HG02970 (cell line): ENCODE data around the gene TOGARAM2.

ENCODE experiments used
- ATAC-seq: cut with Tn5 transposase; IDR thresholded peaks from one replicate; pipeline ENCODE4 v1.9.1; 2021; ENCODE audit warnings: mild to moderate bottlenecking, moderate library complexity, moderate number of reproducible peaks; ENCODE audit not compliant: unreplicated experiment, low FRiP score

The TOGARAM2 gene

DNA sequence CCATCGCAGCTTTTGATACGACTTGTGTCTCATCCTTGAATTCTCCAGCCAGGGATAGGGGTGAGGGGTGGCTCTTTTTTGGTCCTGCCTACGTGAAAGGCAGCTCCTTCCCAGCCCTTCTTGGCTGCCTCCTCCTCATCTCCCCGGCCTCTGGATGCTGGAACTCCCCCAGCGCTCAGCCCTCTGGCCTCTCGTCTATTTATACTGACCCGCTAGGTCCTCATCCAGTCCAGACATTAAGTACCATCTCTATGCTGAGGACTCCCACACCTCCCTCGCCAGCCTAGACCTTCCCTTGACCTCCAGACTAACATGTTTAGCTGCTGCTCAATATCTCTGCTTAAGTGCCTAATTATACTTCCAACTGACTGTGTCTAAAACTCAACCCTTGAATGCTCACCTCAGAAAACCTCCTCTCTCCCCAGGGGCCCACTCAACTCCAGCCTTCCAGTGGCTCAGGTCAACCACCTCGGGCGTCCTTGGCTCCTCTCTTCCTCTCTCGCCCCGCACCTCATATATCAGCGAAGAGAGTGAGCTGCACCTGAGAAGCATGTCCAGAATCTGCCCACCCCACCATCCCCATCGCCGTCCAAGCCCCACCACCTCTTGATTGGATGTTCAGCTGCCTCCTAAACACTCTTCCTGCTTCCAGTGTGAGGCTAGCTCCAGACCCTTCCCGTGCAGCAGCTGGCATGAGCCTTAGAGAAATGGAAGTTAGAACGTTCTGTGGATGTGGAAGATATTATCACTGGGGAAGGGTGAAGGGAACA, 34.8 kb downstream of the TOGARAM2 start:
- ATAC-seq = no peak

DNA sequence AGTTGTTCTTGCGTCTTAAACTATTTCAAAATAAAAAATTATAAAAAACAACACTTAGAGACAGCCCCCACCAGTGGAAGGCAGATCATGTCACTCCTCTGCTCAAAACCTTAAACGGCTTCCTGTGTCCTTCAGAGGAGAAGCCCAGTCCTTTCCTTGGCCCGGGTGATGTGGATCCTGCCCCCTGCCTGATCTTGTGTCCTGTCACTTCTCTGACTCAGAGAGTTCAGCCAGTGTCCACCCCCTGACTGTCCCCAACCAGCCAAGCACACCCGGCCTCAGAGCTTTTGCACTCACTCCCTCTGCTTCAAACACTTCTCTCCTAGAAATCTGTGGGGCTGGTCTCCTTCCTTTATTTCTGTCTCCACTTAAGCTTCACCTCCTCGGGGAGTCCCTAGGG, 35.4 kb downstream of the TOGARAM2 start:
- ATAC-seq = no peak

DNA sequence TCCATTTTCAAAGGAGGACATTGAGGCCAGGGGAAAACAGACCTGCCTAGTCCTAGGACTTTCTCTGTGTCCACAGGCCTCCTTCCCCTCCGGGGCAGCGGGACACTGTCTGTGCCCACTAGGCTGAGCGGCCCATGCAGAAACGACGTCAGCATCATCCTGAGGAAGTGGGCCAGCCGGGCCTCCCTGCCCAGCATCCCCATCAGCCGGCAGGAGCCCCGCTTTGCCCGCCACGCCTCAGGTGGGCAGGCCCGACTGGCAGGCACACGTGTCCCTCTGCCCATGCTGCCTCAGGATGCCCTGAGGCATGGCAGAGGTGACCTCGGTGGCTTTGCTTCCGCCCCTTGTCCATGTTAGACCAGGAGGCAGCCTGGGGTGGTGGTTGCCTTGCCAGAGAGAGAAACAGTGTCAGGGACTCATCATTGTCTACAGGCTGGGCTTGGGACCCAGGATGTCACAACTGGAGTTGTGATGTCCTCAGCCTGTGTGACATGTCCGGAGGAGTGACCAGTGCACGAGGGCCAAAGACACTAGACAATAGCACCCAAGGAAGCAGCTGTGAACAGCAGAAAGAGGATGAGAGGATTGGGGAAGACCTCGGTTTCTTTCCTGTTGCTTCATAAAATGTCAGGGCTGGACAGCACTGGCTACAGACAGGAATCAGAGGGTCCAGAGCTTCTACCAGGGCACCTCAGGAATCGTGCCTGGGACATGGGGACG, 36.8 kb downstream of the TOGARAM2 start:
- ATAC-seq = no peak

DNA sequence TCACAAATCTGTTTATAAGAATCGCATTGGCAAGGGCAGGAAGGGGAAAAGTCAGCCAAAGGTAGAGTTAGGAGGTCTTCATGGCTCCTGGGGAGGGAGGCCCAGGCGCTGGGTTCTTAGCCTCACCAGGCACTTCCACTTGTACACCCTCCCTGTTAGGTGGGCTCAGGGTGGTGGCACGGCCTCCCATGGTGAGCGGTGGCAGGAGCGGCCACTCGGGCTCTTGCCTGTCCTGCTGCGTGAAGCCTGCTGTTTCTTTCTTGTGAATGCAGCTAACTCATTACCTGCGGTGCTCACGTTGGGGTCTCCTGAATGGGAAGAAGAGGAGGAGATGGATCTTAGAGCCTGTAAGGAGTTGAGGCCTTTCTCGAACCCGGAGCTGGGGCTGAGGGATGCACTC, 40.8 kb downstream of the TOGARAM2 start:
- ATAC-seq = no peak

DNA sequence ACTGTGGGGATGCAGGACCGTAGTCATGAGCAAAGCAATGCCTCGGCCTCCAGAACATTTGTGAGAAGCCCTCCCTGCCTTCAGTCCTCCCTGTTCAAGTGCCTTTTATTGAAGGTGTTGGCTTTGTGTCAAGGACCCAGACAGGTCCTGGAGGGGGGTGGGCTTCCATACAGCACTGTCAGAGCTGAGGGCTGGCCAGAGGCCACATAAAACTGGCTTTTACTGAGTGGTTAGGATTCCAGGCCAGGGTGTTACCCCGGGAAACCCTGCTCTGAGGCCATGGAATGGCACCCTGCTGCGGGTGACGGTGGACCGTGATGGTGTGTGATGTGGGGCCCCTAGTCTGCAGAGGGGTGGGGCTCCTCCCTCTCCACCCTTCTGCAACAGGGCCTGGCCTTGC, 41.6 kb downstream of the TOGARAM2 start:
- no peak for ATAC-seq

DNA sequence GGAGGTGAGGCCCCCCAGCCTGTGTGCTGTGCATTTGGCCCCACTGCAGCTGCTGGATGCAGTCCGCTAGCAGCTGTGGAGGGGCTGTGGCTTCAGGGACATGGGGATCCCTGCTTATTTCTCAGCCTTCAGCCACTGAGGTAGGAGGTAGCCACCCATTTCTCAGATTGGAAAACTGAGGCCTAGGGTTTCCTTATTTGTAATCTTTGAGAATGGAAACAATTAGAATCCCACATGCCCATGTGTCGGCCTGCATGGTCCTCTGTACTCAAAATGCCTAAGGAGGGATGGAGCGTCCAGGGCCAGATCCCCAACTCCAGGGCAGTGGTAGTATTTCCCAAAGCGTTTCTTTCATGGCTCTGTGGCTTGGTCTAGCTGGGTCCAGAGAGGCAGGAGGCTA, 42.1 kb downstream of the TOGARAM2 start:
- ATAC-seq = no peak

DNA sequence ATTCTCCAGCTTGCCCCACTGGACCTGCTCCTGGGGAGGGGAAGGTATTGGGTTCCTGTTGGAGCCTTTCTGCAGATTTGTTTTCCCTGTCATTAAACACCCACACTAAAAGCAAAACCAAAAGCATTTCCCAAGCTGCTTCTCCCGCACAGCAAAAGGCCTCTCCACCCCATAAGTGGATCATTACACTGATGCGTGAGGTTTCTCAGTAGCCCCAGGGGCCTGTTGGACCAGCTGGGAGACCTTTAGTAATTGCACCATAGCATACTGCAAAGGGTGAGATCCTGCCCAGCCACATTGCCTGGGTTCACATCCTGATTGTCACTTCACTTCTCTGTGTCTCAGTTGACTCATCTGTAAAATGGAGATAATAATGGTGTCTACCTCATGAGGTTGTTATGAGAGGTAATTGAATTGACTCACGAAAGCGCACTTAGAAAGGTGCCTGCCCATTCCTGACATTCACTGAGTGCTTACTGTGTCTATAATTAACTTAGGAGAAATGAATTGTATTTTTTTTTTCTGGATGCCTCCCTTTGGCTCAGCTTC, 43.9 kb downstream of the TOGARAM2 start:
- no peak for ATAC-seq

DNA sequence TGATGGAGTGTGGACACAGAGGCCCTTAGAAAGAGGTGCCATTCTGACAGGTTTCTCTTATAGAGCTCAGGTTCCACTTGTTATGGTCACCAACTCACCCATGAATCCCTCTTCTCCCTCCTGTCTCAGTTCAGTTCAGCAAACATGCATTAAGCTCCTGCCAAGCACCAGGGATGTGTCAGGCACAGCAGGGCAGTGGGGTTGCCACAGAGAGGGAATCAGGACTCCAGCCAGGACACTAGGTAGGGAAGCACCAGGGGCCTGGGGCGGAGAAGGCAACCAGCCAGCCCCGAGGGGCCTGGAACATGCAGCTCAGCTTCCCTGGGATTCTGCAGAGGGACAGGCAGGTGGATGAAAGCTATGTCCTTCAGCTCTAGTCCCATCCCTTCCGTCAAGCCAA, 44.6 kb downstream of the TOGARAM2 start:
- ATAC-seq = no peak

DNA sequence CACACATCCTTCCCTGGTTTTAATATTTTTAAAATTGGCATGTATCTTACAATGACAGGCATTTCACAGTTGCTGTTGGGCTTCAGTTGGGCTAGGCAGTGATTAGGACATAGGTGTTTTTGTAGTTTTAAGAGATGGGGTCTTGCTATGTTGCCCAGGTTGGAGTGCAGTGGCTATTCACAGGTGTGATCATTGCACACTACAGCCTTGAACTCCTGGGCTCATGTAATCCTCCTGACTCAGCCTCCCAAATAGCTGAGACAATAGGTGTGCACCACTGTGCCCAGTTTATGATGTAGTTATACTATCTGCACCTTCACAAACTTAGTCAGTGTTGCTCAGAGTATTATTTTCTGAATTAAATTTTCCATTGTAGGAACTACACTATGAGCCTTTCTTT, 49.9 kb downstream of the TOGARAM2 start:
- no peak for ATAC-seq

DNA sequence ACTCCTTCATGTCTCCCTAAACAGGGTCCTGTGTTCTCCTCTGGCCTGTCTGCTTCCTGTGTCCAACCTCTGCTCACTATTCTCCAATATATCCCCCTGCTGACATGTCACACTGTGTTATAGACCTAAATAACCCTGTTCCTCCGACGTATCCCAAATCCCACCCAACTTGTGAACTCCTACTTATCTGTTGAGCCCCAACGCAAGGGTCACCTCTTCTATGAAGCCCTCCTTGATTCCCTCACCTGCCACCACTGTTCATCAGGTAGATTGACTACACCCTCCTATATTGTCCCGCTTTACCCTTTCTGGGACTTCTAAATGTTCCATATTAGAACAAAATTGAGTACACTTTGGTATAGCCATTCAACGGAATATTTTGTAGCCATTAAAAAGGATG, 51.1 kb downstream of the TOGARAM2 start:
- ATAC-seq = no peak

DNA sequence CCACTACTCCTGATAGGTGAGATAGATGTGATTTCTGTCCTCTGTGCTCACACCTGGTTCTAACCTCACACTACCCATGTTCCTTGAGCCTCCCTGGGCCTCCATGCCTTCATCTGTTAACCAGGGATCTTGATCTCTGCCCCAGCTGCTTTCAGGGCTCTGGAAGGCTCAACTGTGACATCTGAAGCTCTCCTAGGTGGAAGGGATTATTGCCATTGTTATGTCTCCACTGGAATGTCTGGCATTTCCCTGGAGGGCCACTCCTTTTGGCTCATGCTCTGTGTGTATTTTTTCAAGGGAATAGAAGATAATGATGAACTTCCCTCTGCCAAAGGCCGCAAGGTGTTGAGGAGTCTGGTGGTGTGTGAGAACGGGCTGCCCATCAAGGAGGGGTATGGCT, 52.1 kb downstream of the TOGARAM2 start:
- ATAC-seq = no peak

DNA sequence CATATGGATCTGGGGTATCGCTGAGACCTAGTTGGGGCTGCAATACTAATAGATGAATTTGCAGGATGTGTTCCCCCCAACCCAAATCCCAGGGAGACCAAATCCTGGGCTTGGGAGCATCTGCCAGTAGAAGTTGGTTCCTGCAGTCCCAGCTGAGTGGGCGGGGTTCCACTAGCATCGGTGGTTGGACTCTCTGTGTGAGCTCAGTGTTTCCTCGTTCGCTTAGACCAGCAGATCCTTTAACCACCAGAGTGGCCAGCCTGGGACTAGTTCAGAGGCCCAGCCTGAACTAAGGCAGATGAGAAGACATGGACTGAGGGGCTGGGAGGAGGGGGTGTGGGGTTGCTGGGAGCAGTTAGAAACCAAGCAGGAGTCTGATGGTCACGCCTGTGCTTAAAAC, 52.6 kb downstream of the TOGARAM2 start:
- ATAC-seq = no peak

DNA sequence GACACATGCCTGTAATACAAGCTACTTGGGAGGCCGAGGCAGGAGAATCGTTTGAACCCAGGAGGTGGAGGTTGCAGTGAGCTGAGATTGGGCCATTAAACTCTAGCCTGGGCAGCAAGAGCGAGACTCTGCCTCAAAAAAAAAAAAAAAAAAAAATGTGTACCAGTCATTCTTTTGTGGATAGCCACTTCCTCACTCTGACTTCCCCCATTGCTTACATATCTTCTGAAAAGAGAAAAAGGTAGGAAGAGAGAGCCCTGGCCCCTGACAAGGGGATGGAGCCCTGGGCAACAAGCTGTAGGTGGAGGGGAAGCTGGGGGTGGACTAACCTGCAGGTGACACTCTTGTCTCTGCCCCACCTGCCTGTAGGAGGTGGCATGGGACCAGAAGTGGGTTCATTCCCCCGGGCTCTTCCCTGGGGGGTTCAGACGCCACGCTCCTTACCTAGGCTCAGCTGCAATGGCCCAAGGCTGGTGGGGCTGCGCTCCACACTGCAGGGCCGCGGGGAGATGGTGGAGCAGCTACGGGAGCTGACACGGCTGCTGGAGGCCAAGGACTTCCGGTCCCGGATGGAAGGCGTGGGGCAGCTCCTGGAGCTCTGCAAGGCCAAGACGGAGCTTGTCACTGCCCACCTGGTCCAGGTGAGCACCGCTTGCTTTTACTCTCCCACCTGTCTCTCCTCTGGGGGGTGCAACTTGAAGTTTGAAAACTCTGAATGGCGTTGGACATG, 54.1 kb downstream of the TOGARAM2 start:
- ATAC-seq = no peak

DNA sequence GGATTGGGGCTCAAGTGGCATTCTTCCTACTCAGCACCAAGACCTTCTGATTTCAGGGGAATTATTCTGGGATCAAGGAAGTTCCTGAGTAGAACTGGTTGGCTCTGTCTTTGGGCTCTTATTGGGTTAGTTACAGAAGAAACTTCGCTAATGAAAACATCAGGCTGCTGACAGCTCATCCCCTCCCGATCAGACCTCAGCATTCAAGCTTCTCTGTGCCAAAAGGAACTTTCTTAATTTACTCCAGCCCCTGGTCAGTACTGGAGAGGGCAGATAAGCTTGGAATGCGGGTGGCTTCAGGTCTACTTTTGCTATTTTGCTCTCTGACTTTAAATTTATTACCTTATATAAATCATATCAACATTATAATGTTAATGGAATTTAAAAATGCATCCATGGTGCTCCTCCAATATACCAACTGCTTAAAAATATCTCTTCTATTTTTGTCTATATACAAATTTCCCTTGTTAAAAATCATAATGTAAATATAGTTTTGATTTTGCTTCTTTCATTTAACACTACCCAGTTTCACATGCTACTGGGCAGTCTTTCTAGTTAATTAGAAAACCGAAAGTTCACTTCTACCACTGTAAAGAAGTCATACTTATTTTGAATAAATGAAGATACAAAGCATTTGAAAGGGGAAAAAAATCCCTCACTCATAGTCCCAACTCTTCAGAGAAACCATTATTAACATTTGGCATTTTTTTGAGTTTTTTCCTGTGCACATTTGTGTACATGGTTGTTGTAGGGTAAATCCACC, 58.8 kb downstream of the TOGARAM2 start:
- no peak for ATAC-seq

DNA sequence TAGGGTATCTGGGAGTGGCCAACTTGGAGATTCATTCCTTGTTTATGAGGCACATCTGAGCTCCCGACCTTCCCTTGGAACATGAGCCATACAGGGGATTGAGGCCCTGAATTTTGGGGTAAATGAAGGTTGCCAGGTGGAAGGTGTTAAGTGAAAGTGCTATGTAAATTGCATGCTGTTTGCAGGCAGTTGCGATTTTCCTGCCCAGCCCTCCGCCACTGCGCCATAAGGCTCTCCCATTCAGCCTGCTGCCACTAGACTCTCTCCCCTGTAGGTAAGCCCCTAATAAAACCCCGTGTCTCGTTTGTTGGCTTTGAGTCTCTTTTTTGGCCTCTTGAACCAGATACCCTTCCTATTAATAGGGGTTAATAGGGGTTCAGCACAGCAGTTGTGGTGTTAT, 59.5 kb downstream of the TOGARAM2 start:
- no peak for ATAC-seq

DNA sequence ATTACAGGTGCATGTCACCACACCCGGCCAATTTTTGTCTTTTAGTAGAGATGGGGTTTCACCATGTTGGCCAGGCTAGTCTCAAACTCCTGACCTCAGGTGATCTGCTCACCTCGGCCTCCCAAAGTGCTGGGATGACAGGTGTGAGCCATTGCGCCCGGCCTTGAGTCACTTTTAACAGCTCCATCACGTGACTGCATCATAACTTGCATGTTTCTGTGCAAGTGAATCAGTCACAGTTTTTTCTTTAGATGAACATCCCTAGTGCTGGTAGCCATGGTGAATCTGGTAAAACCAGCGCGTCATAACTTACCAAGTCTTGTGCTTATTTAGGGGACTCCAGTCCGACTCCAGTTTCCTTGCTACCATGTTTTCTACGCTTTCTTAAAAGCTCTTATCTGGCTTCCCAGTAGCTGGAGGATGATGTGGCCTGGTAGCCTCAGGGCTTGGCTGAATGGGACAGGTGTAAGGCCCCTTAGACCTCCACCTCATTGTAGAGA, 60.1 kb downstream of the TOGARAM2 start:
- ATAC-seq = no peak

DNA sequence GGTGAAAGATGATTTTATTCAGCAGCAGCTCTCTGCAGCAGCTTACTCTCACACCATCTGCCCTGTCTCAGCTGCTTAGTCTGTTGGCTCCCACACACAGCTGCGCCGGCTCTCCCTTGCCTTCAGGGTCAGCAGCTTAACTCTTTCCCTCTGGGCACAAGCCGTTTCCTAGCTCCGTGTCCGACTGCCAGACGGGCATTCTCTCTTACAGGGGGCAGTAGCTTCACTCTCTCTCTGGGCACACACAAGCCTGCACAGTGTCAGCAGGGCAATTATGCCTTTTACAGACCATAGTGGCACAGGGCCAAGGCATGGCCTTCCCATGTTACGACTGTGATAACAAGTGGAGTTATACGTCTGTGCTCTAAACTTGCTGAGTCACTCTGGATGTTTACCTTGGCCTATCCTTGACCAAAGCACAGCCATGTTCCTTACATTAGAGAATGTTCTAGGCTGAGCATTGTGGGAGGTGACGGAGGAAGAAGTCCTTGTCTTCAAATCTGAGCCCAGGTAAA, 61.5 kb downstream of the TOGARAM2 start:
- ATAC-seq = no peak

DNA sequence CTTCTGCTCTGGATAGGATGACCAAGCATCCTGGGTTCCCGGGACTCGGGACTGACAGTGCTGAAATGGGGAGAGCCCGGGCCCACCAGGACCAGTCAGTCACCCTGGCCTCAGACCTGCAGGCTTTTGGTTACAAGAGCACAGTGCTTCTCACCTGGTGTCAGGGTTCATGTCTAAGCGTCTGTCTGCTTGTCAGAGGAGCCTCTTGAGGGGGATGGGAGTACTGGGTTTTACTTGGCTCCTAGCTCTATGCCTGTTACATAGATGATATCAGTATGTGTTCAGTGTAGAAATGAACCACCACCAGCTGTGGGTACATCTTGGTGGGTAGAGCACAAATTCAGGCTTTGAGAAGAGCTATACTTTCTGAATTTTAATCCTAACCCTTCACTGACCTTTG, 63.4 kb downstream of the TOGARAM2 start:
- ATAC-seq = no peak

DNA sequence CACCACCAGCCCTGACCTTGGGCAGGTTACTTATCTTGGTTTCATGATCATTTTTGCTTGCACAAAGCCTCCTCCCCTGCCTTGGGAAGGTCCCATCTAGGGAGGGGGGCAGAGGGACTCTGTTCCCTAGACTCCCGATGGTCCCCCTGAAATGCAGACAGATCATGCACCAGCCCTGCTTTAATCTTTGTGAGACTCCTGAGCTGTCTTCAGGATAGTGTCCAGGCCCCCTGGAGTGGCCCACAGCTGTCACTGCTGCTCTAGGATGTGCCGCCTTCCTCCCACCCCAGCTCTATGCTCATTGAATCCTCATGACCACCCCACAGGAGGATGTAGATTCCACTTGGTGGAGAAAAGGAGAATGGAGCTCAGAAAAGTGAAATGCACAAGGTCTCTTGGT, 65.2 kb downstream of the TOGARAM2 start:
- no peak for ATAC-seq
